ENCODE data around the gene SPINK4.

SPINK4 gene

GRCh38 chr9:33248606-33249005 lies 8.6 kb downstream of the SPINK4 start:
- no peak for DNase-seq
- H3K27ac ChIP-seq (ENCODE audit: low read depth, low read length) = no peak overlapping the region
- no peaks in the 10 kb centered on the region for H3K79me2 ChIP-seq (ENCODE audit: control insufficient read depth, insufficient read depth, low read length)
- no peak overlapping the region for H2BK15ac ChIP-seq (replicated peaks; ENCODE audit: low read depth)
- no peak overlapping the region for H2BK5ac ChIP-seq (ENCODE audit: low read length)
- no peak overlapping the region for H3K18ac ChIP-seq (ENCODE audit: low read length)
- no peak overlapping the region for H3K4me3 ChIP-seq (ENCODE audit: low read length)
- H4K5ac ChIP-seq (ENCODE audit: low read length) = no peak overlapping the region
- no peak overlapping the region for H3K56ac ChIP-seq (ENCODE audit: low read length)
- WGBS (ENCODE audit: extremely low coverage, insufficient coverage, low lambda C conversion rate) = no CpG with 5 or more reads among the region's 3 CpGs
- no peak overlapping the region for H3K9ac ChIP-seq (ENCODE audit: low read length)
- H4K8ac ChIP-seq (ENCODE audit: low read depth, low read length) = no peak overlapping the region
- H2AK5ac ChIP-seq (ENCODE audit: low read length) = no peak overlapping the region
- no peak overlapping the region for H3K4ac ChIP-seq (ENCODE audit: low read depth, low read length)
- no peak overlapping the region for H3K23ac ChIP-seq (ENCODE audit: low read length)
- H3K4me1 ChIP-seq (ENCODE audit: control insufficient read depth, low read depth, low read length) = no peaks in the 10 kb centered on the region
- H3K79me1 ChIP-seq (ENCODE audit: low read length) = no peaks in the 10 kb centered on the region
- no peak overlapping the region for H2BK120ac ChIP-seq (ENCODE audit: low read depth, low read length)
- H3K27me3 ChIP-seq (ENCODE audit: insufficient read depth, low read length, poor library complexity) = no peaks in the 10 kb centered on the region
- H3K4me2 ChIP-seq (ENCODE audit: low read length) = no peak overlapping the region
- H3K36me3 ChIP-seq (ENCODE audit: control insufficient read depth, insufficient read depth, low read length) = peaks cover 2% of the 10 kb centered on the region

- no peak overlapping the region for H2AK5ac ChIP-seq (ENCODE audit: low read length)
- no peak overlapping the region for H3K9ac ChIP-seq (ENCODE audit: low read length)
- no peak overlapping the region for H4K5ac ChIP-seq (ENCODE audit: low read length)
- no peaks in the 10 kb centered on the region for H3K79me2 ChIP-seq (ENCODE audit: control insufficient read depth, insufficient read depth, low read length)
- H3K27ac ChIP-seq (ENCODE audit: low read depth, low read length) = no peak overlapping the region
- DNase-seq = no peak
- H2BK120ac ChIP-seq (ENCODE audit: low read depth, low read length) = no peak overlapping the region
- no peak overlapping the region for H3K4me3 ChIP-seq (ENCODE audit: low read length)
- H3K4ac ChIP-seq (ENCODE audit: low read depth, low read length) = no peak overlapping the region
- no peaks in the 10 kb centered on the region for H3K79me1 ChIP-seq (ENCODE audit: low read length)
- no peaks in the 10 kb centered on the region for H3K27me3 ChIP-seq (ENCODE audit: insufficient read depth, low read length, poor library complexity)
- H2BK5ac ChIP-seq (ENCODE audit: low read length) = no peak overlapping the region
- H3K4me2 ChIP-seq (ENCODE audit: low read length) = no peak overlapping the region
- no peak overlapping the region for H2BK15ac ChIP-seq (replicated peaks; ENCODE audit: low read depth)
- no peaks in the 10 kb centered on the region for H3K4me1 ChIP-seq (ENCODE audit: control insufficient read depth, low read depth, low read length)
- no peak overlapping the region for H3K23ac ChIP-seq (ENCODE audit: low read length)
- no peak overlapping the region for H4K8ac ChIP-seq (ENCODE audit: low read depth, low read length)
- H3K36me3 ChIP-seq (ENCODE audit: control insufficient read depth, insufficient read depth, low read length) = peaks cover 2% of the 10 kb centered on the region
- no CpG with 5 or more reads among the region's 6 CpGs for WGBS (ENCODE audit: extremely low coverage, insufficient coverage, low lambda C conversion rate)
- no peak overlapping the region for H3K18ac ChIP-seq (ENCODE audit: low read length)
- H3K56ac ChIP-seq (ENCODE audit: low read length) = no peak overlapping the region
These were observed 9.2 kb downstream of the SPINK4 start for GRCh38 chr9:33249087-33249658.

- H3K36me3 ChIP-seq (ENCODE audit: control insufficient read depth, insufficient read depth, low read length) = peaks cover 6% of the 10 kb centered on the region
- no peak for DNase-seq
These were observed 10.0 kb downstream of the SPINK4 start for GRCh38 chr9:33249983-33250382.

GRCh38 chr9:33250458-33250995 lies 10.6 kb downstream of the SPINK4 start:
- Histone ChIP-seq H2AK5ac (ENCODE audit: low read length) (no peak overlapping the region), H3K79me1 (ENCODE audit: low read length) (no peaks in the 10 kb centered on the region), H2BK120ac (ENCODE audit: low read depth, low read length) (no peak overlapping the region), H4K8ac (ENCODE audit: low read depth, low read length) (no peak overlapping the region), H3K4me1 (ENCODE audit: control insufficient read depth, low read depth, low read length) (no peaks in the 10 kb centered on the region), H3K18ac (ENCODE audit: low read length) (no peak overlapping the region), H3K4me2 (ENCODE audit: low read length) (no peak overlapping the region), H3K23ac (ENCODE audit: low read length) (no peak overlapping the region), H3K27me3 (ENCODE audit: insufficient read depth, low read length, poor library complexity) (no peaks in the 10 kb centered on the region), H3K4ac (ENCODE audit: low read depth, low read length) (no peak overlapping the region), H4K5ac (ENCODE audit: low read length) (no peak overlapping the region), H3K27ac (ENCODE audit: low read depth, low read length) (no peak overlapping the region), H3K56ac (ENCODE audit: low read length) (no peak overlapping the region), H3K79me2 (ENCODE audit: control insufficient read depth, insufficient read depth, low read length) (no peaks in the 10 kb centered on the region), H2BK5ac (ENCODE audit: low read length) (no peak overlapping the region), H3K36me3 (ENCODE audit: control insufficient read depth, insufficient read depth, low read length) (peaks cover 9% of the 10 kb centered on the region), H2BK15ac (replicated peaks; ENCODE audit: low read depth) (no peak overlapping the region), H3K9ac (ENCODE audit: low read length) (no peak overlapping the region), H3K4me3 (ENCODE audit: low read length) (no peak overlapping the region)
- no CpG with 5 or more reads among the region's 1 CpG for WGBS (ENCODE audit: extremely low coverage, insufficient coverage, low lambda C conversion rate)
- no peak for DNase-seq

More at GRCh38 chr9:33249983-33250382, 10.0 kb downstream of the SPINK4 start:
- no peak overlapping the region for H2AK5ac ChIP-seq (ENCODE audit: low read length)
- H2BK15ac ChIP-seq (replicated peaks; ENCODE audit: low read depth) = no peak overlapping the region
- H4K8ac ChIP-seq (ENCODE audit: low read depth, low read length) = no peak overlapping the region
- no peaks in the 10 kb centered on the region for H3K4me1 ChIP-seq (ENCODE audit: control insufficient read depth, low read depth, low read length)
- no peak overlapping the region for H3K4me3 ChIP-seq (ENCODE audit: low read length)
- H3K23ac ChIP-seq (ENCODE audit: low read length) = no peak overlapping the region
- H2BK5ac ChIP-seq (ENCODE audit: low read length) = no peak overlapping the region
- no CpG with 5 or more reads among the region's 2 CpGs for WGBS (ENCODE audit: extremely low coverage, insufficient coverage, low lambda C conversion rate)
- H3K4ac ChIP-seq (ENCODE audit: low read depth, low read length) = no peak overlapping the region
- H3K56ac ChIP-seq (ENCODE audit: low read length) = no peak overlapping the region
- H4K5ac ChIP-seq (ENCODE audit: low read length) = no peak overlapping the region
- H3K27ac ChIP-seq (ENCODE audit: low read depth, low read length) = no peak overlapping the region
- H3K79me2 ChIP-seq (ENCODE audit: control insufficient read depth, insufficient read depth, low read length) = no peaks in the 10 kb centered on the region
- H3K4me2 ChIP-seq (ENCODE audit: low read length) = no peak overlapping the region
- H2BK120ac ChIP-seq (ENCODE audit: low read depth, low read length) = no peak overlapping the region
- H3K79me1 ChIP-seq (ENCODE audit: low read length) = no peaks in the 10 kb centered on the region
- H3K9ac ChIP-seq (ENCODE audit: low read length) = no peak overlapping the region
- H3K27me3 ChIP-seq (ENCODE audit: insufficient read depth, low read length, poor library complexity) = no peaks in the 10 kb centered on the region
- no peak overlapping the region for H3K18ac ChIP-seq (ENCODE audit: low read length)

GRCh38 chr9:33254211-33254610 lies 14.2 kb downstream of the SPINK4 start:
- Histone ChIP-seq H3K79me1 (ENCODE audit: low read length) (no peaks in the 10 kb centered on the region), H3K18ac (ENCODE audit: low read length) (no peak overlapping the region), H3K56ac (ENCODE audit: low read length) (no peak overlapping the region), H3K27ac (ENCODE audit: low read depth, low read length) (no peak overlapping the region), H3K4ac (ENCODE audit: low read depth, low read length) (no peak overlapping the region), H4K8ac (ENCODE audit: low read depth, low read length) (no peak overlapping the region), H3K4me3 (ENCODE audit: low read length) (no peak overlapping the region), H2AK5ac (ENCODE audit: low read length) (no peak overlapping the region), H2BK5ac (ENCODE audit: low read length) (no peak overlapping the region), H2BK15ac (replicated peaks; ENCODE audit: low read depth) (no peak overlapping the region), H3K9ac (ENCODE audit: low read length) (no peak overlapping the region), H3K79me2 (ENCODE audit: control insufficient read depth, insufficient read depth, low read length) (no peaks in the 10 kb centered on the region), H3K4me1 (ENCODE audit: control insufficient read depth, low read depth, low read length) (no peaks in the 10 kb centered on the region), H3K27me3 (ENCODE audit: insufficient read depth, low read length, poor library complexity) (no peaks in the 10 kb centered on the region), H2BK120ac (ENCODE audit: low read depth, low read length) (no peak overlapping the region), H3K4me2 (ENCODE audit: low read length) (no peak overlapping the region), H3K23ac (ENCODE audit: low read length) (no peak overlapping the region), H4K5ac (ENCODE audit: low read length) (no peak overlapping the region), H3K36me3 (ENCODE audit: control insufficient read depth, insufficient read depth, low read length) (peaks cover 18% of the 10 kb centered on the region)
- WGBS (ENCODE audit: extremely low coverage, insufficient coverage, low lambda C conversion rate) = no CpG with 5 or more reads among the region's 4 CpGs
- DNase-seq = no peak

GRCh38 chr9:33255014-33255413 lies 15.0 kb downstream of the SPINK4 start:
- Histone ChIP-seq H3K27ac (ENCODE audit: low read depth, low read length) (no peak overlapping the region), H3K4ac (ENCODE audit: low read depth, low read length) (no peak overlapping the region), H4K8ac (ENCODE audit: low read depth, low read length) (no peak overlapping the region), H3K18ac (ENCODE audit: low read length) (no peak overlapping the region), H3K23ac (ENCODE audit: low read length) (no peak overlapping the region), H3K9ac (ENCODE audit: low read length) (no peak overlapping the region), H2BK5ac (ENCODE audit: low read length) (no peak overlapping the region), H2BK15ac (replicated peaks; ENCODE audit: low read depth) (no peak overlapping the region), H2AK5ac (ENCODE audit: low read length) (no peak overlapping the region), H4K5ac (ENCODE audit: low read length) (no peak overlapping the region), H3K36me3 (ENCODE audit: control insufficient read depth, insufficient read depth, low read length) (peaks cover 19% of the 10 kb centered on the region), H3K4me1 (ENCODE audit: control insufficient read depth, low read depth, low read length) (no peaks in the 10 kb centered on the region), H3K4me2 (ENCODE audit: low read length) (no peak overlapping the region), H3K79me1 (ENCODE audit: low read length) (no peaks in the 10 kb centered on the region), H3K4me3 (ENCODE audit: low read length) (no peak overlapping the region), H3K56ac (ENCODE audit: low read length) (no peak overlapping the region), H2BK120ac (ENCODE audit: low read depth, low read length) (no peak overlapping the region), H3K79me2 (ENCODE audit: control insufficient read depth, insufficient read depth, low read length) (no peaks in the 10 kb centered on the region), H3K27me3 (ENCODE audit: insufficient read depth, low read length, poor library complexity) (no peaks in the 10 kb centered on the region)
- DNase-seq = no peak
- no CpG with 5 or more reads among the region's 8 CpGs for WGBS (ENCODE audit: extremely low coverage, insufficient coverage, low lambda C conversion rate)
